Tibial artery (tissue), 4 donors: Measurements from ENCODE around the gene ADM.

Experiments
- DNase-seq, 2 donors: peaks; one replicate each; pipeline ENCODE4 v3.0.0-alpha.2; 2019
- H3K27ac ChIP-seq, 2 donors: fragments of 200-600 bp; sonication (generic) in 1 of 2; 1 replicate in 1 of 2; 2 replicates in 1 of 2; pipeline ENCODE4 v1.5.1; 2018 to 2019; ENCODE audit warnings: mild to moderate bottlenecking in 1 of 2
- H3K27me3 ChIP-seq, 2 donors: fragments of 200-600 bp; sonication (generic) in 1 of 2; one replicate each; pipeline versions ENCODE4 v1.5.1 to v1.6.0; 2016 to 2019
- H3K36me3 ChIP-seq, 3 donors: fragments of 200-600 bp; sonication (generic) in 2 of 3; one replicate each; pipeline ENCODE4 v1.5.1; 2016 to 2019; ENCODE audit warnings: mild to moderate bottlenecking in 2 of 3
- H3K4me1 ChIP-seq, 4 donors: fragments of 200-600 bp; sonication (generic) in 2 of 4; 1 replicate in 3 of 4; 2 replicates in 1 of 4; pipeline ENCODE4 v1.5.1; 2016 to 2019
- H3K4me3 ChIP-seq, 2 donors: fragments of 200-600 bp; sonication (generic) in 1 of 2; 1 replicate in 1 of 2; 2 replicates in 1 of 2; pipeline ENCODE4 v1.5.1; 2018 to 2019; ENCODE audit warnings: mild to moderate bottlenecking in 2 of 2
- H3K9me3 ChIP-seq, 3 donors: fragments of 200-600 bp; sonication (generic) in 1 of 3; one replicate each; pipeline ENCODE4 v1.5.1; 2016 to 2019
- CTCF ChIP-seq, 2 experiments: fragments of 200-600 bp in 1 of 2; fragments of 450-650 bp in 1 of 2; IDR thresholded peaks; one replicate each; pipeline ENCODE4 v1.5.1; 2017 to 2019; ENCODE audit warnings: antibody characterized with exemption in 2 of 2, mild to moderate bottlenecking in 1 of 2, moderate library complexity in 1 of 2
- intact Hi-C: fragments of 100-400 bp; cut with DNase I; formaldehyde crosslinking; loops from one replicate; pipeline ENCODE4 v1.15.0; 2023; ENCODE audit warnings: low total_unique reads

Gene ADM

GRCh38 chr11:10287766-10288715 lies 16.8 kb upstream of the ADM start:
- H3K27me3 ChIP-seq: no peaks in the 10 kb centered on the region
- H3K9me3 ChIP-seq: no peaks in the 10 kb centered on the region
- no peak overlapping the region for H3K4me3 ChIP-seq
- H3K36me3 ChIP-seq: no peaks in the 10 kb centered on the region
- no peak overlapping the region for H3K27ac ChIP-seq
- H3K4me1 ChIP-seq: peaks cover 0 to 44% (median 20%) of the 10 kb centered on the region in 4 donors
- DNase-seq: no peak
- TF ChIP-seq CTCF (IDR thresholded peaks at IDR 0.05): no peak
- intact Hi-C loops: no loop called here

- Histone ChIP-seq H3K27ac (no peak overlapping the region), H3K36me3 (no peaks in the 10 kb centered on the region), H3K27me3 (no peaks in the 10 kb centered on the region), H3K4me3 (no peak overlapping the region), H3K4me1 (peaks cover 0 to 46% (median 20%) of the 10 kb centered on the region in 4 donors), H3K9me3 (no peaks in the 10 kb centered on the region)
- intact Hi-C loops: no loop called here
- TF ChIP-seq CTCF (IDR thresholded peaks at IDR 0.05): no peak
- DNase-seq: no peak
These were observed 15.8 kb upstream of the ADM start for GRCh38 chr11:10288881-10289764.

- peaks cover 0 to 50% (median 20%) of the 10 kb centered on the region in 4 donors for H3K4me1 ChIP-seq
- intact Hi-C loops: loop anchor here (5.0 kb wide), 1 partner anchor 68 kb away; no protein-coding TSS in a partner anchor
- no peaks in the 10 kb centered on the region for H3K27me3 ChIP-seq
- no peak overlapping the region for H3K4me3 ChIP-seq
- H3K27ac ChIP-seq: no peak overlapping the region
- no peaks in the 10 kb centered on the region for H3K36me3 ChIP-seq
- no peaks in the 10 kb centered on the region for H3K9me3 ChIP-seq
- no peak for DNase-seq
- TF ChIP-seq CTCF (IDR thresholded peaks at IDR 0.05): no peak
These were observed 15.0 kb upstream of the ADM start for GRCh38 chr11:10289765-10290380.

- no peak overlapping the region for H3K27ac ChIP-seq
- no peaks in the 10 kb centered on the region for H3K36me3 ChIP-seq
- TF ChIP-seq CTCF (IDR thresholded peaks at IDR 0.05): no peak
- H3K4me3 ChIP-seq: no peak overlapping the region
- H3K27me3 ChIP-seq: no peaks in the 10 kb centered on the region
- H3K4me1 ChIP-seq: peaks cover 0 to 45% (median 16%) of the 10 kb centered on the region in 4 donors
- H3K9me3 ChIP-seq: no peaks in the 10 kb centered on the region
- intact Hi-C loops: loop anchor here (5.0 kb wide), 1 partner anchor 70 kb away; no protein-coding TSS in a partner anchor
- no peak for DNase-seq
These were observed 12.9 kb upstream of the ADM start for GRCh38 chr11:10291801-10292638.
